Panc1 (cell line): ENCODE measurements around the gene LHFPL5.

ENCODE experiments used
- CTCF ChIP-seq: fragments of 450-650 bp; IDR thresholded peaks from 2 replicates; pipeline ENCODE4 v1.5.1; 2017; ENCODE audit warnings: mild to moderate bottlenecking
- POLR2AphosphoS5 ChIP-seq: IDR thresholded peaks from 2 replicates; pipeline ENCODE4 v1.6.1; 2012; ENCODE audit warnings: mild to moderate bottlenecking, low read depth, low read length, moderate library complexity
- REST ChIP-seq, 2 experiments: IDR thresholded peaks; 2 replicates each; pipeline ENCODE4 v1.6.1; 2011 to 2012; ENCODE audit warnings: low read depth in 2 of 2, control low read depth in 1 of 2, low read length in 1 of 2, mild to moderate bottlenecking in 1 of 2, moderate library complexity in 1 of 2; ENCODE audit not compliant: insufficient read depth in 1 of 2
- TCF7L2 ChIP-seq: IDR thresholded peaks from 2 replicates; pipeline ENCODE4 v1.6.1; 2011; ENCODE audit warnings: mild to moderate bottlenecking, low read depth, low read length, inconsistent platforms

DNA sequence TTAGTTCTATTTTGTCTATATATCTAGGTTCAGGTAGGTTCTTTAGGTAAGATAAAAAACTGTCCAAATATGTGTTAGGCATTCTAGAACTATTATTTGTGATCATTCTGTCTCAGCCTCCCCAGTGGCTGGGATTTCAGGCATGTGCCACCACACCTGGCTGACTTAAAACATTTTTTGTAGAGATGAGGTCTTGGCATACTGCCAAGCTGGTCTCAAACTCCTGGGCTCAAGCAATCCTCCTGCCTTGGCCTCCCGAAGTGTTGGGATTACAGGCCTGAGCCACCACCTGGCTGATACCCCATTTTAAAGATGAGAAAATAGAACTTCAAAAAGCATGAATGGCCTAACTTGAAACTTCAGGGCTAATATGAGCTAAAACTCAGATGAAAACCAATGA lies 33.9 kb downstream of the LHFPL5 start:
- TF ChIP-seq CTCF: no peak
- no peak for TF ChIP-seq REST (IDR thresholded peaks at IDR 0.05; ENCODE audit: insufficient read depth in 1 of 2, low read depth in 2 of 2, low read length in 1 of 2)
- TF ChIP-seq POLR2AphosphoS5: no peak
- TF ChIP-seq TCF7L2: no peak
